Measurements from ENCODE around the gene PLEKHG5.
"Not testable (repeated sequence)": the region's sequence is repeated elsewhere in the genome, so short reads cannot be mapped to it uniquely, and the experiment has no call there.

The PLEKHG5 gene

DNA sequence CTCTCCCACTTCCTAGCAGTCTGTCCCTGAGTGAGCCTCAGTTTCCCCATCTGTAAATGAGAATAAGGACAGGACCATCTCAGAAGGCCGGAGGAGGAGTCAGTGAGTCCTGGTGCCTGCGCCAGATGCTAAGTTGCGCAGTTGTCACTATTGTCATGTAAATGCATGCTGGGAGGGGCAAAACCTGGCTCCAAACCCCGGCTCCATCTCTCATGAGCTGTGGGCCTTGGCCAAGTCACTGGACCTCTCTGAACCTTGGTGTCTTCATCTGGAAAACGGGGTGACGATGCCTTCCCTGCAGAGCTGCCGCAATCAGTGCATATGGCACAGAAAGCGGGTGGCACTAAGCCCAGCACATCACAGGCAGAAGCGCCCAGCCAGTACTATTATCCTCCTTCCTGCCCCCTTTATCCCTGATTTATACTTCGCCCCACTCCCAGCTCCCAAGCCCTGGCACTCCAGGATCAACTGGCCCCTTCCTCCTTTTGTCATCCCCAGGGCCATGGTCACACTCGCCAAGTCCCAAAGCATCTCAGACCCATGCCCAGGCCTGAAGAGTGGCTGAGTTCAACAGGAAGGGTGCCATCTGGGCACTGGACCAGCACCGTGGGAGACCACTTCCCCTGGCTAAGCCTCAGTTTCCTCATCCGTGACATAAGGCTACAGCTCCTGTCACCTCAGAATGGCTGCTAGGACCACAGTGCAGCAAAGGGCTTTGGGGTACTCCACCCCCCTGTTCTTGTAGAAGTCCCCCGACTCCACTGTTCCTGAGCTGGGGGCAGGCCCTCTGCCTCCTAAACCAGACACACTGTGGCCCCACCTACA lies 4.3 kb upstream of the PLEKHG5 start:
- no peak for DNase-seq (ENCODE audit: low read depth)

DNA sequence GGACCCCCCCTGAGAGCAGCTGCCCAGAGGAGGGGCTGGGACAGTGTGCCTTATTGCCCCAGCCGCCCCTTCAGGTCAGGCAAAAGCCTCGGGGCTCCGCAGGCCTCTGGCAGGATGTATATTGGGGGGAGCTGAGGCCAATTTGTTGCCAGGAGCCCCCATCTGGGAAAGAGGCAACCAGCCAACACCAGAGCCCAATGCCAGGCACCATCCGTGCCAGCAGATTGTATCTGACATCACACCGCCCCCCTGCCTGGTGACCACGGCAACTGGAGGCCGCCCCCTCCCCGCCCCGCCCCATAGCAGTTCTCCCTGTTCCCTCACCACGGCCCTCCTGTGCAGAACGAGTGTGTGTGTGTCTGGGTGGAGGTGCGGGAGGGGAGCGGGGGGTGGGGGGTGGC lies 3.6 kb upstream of the PLEKHG5 start:
- DNase-seq (ENCODE audit: low read depth) = no peak

DNA sequence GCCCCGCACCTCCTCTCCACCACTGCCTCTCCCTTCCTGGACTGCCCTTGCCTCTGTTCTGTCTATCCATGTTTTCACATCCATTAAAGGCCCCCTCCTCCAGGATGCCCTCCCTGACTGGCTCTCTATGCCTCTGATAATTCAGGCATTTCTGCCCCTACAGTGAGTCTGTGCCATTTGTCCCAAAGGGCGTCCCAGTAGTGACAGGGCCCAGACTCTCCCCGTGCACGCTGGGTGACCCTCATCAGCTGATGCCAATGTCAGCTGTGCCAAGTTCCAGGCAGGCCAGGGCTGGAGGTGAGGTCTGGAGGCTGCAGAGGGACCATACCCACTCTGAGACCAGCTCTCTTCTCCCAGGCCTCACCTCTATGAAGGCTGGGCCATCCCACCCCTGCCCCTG lies 3.2 kb upstream of the PLEKHG5 start:
- DNase-seq (ENCODE audit: low read depth) = no peak

DNA sequence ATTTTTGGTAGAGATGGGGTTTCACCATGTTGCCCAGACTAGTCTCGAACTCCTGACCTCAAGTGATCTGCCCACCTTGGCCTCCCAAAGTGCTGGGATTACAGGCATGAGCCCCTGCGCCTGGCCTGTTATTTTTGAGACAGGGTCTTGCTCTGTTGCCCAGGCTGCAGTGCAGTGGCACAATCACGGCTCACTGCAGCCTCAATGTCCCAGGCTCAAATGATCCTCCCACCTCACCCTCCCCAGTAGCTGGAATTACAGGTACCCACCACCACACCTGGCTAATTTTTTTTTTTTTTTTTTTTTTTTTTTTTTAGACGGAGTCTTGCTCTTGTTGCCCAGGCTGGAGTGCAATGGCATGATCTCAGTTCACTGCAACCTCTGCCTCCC lies 2.4 kb upstream of the PLEKHG5 start:
- DNase-seq (ENCODE audit: low read depth) = not testable (repeated sequence)

DNA sequence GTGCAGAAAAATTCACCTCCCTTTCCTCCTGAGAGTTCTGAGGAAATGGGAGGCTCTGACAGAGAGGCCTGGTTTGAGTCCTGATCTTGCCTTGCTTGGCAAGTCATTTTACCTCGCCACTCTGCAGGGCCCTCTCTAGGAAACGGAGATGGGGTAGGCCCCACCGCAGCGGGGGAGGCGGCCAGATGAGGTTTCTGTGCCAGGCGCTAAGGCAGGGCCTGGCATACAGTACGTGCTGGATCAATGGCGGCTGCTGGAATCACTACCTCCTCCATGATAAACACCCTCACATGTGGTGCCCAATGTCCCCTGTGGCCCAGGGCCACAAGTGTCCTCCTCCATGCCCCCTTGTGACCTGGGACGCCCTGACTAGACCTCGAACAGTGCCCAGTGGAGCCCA lies 499 bp upstream of the PLEKHG5 start:
- no peak for DNase-seq (ENCODE audit: low read depth)

DNA sequence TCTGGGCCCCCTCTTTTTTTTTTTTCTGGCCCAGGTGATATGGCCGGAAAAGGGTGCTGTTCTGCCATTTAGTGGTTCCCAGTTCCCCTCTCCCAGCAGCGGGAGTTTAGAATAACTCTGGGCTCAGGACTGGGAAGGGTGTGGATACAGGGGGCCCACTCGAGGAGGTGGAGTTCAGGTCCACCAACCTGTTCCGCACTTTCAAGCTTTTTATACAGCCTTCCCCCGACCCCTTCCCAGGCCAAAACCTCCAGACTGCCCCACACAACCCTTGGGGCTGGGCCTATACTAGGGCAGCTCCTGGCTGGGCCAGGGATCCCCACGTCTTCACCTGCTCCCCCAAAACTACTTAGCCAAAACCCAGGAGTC lies 402 bp downstream of the PLEKHG5 start:
- DNase-seq (ENCODE audit: low read depth) = no peak

DNA sequence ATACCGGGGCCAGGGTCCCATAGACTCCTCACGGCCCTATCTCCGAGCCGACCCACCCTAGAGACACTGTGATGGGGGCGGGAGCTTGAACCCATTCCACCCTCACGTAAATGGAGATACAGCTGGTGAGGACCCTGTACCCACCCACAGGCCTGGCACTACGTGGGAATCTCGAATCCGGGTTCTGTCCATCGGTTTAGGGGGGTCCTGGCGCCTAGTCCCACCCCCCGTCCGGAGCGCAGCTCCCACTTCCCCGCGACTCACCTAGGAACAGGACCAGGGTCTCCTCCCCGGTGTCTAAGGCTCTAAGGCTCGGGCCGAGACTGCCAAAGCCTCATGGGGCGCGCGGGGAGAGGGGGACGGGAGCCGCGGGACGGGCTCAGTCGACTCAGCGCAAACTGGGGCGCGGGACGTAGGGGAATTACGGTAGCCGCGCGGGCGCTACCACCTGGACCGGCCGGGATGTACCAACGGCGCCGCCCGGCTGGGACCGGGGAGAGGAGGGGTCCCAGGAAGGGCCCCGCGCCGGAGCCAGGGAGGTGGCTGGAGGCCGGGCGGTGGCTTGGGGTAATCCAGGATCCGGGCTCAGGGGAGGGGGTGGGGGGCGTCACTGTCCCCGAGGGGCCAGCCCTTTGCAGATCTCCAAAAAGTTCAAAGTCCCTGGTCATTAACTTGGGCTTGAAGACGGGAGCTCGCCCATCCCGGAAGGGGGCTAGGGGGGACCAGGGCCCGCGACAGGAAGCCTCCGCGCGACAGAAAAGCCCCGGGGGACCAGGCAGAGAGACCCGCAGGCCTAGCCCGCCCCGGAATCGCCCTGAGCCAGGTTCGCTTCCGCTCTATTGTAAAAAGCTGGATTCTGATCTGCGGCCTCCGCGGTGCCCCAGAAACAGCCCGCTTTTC lies 1.0 kb downstream of the PLEKHG5 start:
- DNase-seq (ENCODE audit: low read depth) = peak; percentile 18

DNA sequence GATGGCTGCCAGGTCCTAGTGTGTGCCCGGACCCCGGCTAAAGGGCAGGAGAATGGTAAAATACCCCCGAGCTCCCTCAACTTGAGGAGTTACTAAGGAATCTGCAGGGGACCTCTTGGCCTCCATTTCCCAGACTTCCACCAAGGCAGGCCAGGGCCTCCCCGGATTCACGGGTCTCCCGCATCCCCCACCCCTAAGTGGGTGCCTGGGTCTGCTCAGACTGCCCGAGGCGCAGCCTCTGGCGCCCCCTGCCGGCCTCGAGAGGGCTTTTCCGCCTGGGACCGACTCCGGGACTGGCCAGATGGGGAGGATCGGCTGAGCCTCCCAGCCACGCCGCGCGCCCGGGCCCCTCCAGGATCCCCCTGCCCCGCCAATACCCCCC lies 1.7 kb downstream of the PLEKHG5 start:
- DNase-seq (ENCODE audit: low read depth) = no peak

DNA sequence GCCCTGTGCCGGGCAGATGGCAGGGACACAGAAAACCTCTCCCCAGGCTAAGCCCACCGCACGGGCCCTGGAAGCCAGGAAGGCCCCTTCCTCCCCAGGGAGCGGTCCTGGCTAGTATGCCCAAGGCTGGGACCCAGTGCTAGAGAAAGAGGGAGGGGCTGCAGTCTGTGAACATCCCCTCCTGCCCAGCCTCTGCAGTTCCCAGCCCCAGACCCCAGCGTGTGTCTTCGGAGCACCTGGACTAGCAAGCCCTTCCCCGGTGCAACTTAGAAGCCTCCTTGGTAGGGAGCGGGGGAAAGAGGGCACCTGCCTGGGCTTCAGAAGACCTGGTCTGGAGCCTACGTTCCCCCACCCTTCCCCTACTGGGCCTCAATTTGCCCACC lies 2.1 kb downstream of the PLEKHG5 start:
- DNase-seq (ENCODE audit: low read depth) = no peak

DNA sequence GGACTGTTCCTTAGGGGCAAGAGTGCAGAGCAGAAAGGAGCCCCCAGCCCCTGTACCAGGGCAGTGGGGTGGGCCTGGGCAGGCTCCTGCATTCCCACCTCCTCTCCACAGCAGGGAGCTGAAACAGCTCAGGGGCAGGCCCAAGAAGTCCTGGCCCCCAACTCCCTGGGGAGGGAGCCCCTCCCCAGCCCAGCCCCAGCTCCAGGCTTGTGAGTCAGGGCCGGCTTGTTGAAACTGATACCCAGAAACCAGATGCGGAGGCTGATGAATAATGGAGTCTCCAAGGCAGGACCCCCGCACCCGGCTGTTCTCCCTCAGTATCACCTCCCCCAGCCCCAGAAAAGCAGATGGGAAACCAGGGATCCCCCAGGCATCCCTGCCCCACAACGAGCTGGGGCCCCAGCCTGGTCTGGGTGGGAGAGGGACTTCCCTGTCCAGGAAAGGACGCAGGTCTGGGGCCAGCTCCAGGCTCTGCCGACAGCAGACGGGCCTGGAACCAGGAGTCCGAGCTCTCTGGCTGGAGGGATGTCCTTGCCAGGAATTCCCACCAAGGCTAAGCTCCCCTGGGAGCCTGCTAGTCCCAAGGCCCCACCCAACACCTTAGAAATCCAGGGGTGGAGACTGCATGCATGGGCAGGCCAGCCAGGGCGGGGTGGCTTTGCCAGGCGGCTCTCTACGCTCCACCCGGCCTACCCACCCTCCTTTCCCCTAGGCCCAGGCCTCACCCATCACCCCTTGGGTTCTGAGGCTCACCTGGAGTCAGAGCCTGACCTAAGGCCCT lies 2.7 kb downstream of the PLEKHG5 start:
- DNase-seq (ENCODE audit: low read depth) = no peak

DNA sequence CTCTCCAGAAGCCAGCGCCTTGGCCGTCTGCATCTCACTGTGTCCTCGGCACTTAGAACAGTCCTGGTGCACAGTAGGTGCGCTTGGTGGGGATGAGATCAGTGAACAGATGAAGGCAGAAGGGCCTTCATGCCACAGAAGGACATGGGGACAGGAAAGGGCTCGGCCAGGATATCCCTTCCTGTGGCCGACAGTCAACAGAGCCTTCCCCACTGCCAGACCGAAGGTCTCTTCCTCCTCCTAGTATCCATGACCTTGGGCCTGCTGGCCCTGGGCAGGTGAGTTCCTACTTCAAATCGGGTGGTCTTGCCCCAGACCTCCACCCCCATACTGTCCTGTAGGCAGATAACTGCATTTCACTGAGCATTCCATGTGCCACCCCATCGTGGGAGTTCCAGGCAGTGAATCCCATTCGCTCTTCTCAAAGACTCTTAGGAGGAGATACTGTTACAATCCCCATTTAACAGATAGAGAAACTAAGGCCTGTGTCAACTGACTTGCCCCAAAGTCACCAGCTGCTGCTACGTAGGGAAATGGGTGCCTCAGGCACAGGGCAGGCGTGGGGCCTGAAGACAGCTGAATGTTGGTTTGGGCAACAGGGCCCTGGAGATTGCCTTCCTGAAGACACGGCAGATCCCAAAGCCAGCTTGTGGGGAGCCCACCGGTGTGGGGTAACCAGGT lies 3.5 kb downstream of the PLEKHG5 start:
- no peak for DNase-seq (ENCODE audit: low read depth)

DNA sequence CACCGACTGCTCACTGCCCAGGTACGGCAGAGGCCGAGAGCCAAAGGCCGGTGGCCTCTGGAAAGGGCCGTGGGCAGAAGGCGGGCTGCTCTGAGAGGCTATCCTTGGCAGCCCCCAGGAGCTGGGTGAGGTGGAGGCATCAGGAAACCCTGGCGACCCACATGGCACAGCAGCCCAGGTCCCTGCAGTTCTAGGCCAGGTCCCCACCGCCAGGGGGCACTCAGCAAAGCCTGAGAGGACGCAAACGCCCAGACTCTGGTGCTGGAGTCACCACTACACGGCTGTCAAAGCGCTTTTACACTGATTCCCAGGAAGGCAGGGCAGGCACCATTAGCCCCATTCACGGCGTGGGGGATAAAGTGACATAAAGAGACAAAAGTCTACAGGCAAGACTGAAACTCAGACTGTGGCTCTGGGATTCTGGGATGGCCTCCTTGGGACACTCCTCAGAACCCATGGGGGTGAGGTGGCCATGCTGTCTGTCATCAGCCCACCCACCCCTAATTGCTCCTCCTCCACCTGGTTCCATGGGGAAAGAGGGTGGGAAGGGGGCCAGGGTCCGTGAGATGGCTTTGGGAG lies 4.9 kb downstream of the PLEKHG5 start:
- DNase-seq (ENCODE audit: low read depth) = peak; percentile 42

DNA sequence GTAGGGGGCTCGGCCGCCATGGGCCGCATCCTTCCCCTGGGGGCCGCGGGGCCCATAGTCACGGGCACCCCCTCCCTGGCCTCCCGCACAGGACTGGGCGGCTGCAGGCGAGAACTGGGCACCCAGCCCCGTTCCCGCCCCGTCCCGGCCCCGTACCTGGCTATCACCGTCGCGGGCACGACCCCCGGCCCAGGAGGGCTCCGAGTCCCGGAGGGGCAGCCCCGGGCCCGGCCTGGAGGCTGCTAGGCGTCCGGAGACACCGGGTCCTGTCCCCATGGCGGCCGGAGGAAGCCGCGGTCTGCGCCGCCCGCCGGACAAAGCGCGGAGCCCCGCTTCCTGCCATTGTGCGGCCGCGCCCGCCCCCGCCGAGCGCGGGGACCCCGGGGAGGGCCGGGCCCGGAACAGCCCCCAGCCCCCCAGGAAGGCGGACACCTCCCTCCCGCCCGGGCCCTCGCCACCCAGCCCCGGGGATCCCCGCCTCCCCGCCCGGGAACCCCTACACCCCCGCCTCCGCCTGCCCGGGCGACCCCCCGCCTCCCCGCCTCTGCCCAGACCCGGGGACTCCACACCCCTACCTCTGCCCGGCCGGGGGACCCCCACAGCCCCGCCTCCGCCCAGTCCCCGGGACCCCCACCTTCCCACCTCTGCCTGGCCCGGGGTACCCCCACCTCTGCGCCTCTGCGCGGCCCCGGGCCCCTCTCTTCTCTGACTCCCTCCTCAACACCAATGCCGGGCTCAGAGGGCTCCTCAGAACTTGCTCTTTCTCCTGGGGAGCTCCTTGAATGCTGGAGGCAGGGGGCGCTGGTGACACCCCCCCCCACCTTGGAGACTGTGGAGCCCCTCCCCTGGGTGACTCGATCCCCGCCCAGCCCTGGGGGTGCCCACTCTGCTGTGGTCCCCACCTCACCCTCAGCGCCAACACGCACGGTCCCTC lies 6.0 kb downstream of the PLEKHG5 start:
- DNase-seq (ENCODE audit: low read depth) = no peak

DNA sequence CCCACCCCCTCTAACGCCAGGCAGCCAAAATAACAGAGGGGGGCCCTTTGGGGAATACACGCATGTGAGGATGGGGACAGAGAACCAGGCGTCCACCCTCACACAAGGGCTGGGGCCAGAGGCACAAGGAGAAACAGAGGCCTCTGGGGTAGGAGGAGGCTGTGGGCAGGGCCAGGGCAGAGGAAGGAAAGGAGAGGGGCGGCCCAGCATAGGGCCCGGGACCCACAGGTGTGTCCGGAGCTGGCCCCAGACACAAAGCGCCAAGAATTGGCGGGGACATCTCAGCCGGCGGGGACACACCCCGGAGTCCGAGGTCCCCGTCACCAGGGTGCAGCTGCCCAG lies 6.7 kb downstream of the PLEKHG5 start:
- DNase-seq (ENCODE audit: low read depth) = no peak

DNA sequence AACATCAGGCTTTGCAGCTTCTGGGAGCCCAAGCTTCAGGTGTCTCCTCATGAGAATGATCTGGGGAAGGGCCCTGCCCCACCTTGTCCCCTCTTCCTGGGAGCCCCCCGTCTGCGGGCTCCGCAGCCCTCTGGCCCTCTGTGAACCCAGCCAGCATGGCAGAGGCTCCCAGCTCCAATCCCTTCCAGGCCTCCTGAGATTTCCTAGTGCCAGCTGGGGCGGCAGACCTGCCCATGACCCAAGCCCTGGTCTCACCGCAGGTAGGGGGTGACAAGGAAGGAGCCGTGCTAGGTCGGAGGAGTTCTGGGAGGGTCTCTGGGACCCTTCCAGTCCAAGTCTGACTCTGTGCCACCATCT lies 7.7 kb downstream of the PLEKHG5 start:
- no peak for DNase-seq (ENCODE audit: low read depth)

DNA sequence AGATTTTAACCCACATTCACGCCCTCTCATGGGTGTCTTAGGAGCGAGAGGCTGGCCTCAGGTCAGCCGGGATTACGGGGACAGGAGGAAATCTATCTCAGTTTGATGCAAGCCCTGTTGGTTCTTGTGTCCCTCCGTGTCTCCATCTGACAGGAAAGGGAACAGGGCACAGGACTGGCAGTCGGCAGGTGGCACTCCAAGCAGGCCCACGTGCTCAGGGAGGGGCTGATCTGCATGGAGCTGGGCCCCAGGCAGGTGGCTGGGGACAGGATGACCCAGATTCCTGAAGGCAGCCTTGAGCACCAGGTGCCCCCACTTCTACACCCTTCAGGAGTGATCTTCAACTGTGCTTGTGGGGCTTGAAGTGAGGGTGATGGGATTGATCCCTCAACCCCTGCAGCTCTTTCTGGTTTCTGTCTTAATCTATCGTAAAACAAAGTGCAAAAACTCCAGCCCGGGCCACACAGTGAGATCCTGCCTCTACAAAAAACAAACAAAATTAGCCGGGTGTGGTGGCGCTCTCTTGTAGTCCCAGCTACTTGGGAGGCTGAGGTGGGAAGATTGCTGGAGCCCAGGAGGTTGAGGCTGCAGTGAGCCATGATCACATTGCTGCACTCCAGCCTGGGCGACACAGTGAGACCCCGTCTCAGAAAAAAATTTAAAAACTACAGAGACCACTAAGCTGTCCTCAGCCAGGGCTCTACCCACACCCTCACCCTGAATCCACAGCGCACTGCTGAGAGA lies 8.3 kb downstream of the PLEKHG5 start:
- DNase-seq (ENCODE audit: low read depth) = no peak

DNA sequence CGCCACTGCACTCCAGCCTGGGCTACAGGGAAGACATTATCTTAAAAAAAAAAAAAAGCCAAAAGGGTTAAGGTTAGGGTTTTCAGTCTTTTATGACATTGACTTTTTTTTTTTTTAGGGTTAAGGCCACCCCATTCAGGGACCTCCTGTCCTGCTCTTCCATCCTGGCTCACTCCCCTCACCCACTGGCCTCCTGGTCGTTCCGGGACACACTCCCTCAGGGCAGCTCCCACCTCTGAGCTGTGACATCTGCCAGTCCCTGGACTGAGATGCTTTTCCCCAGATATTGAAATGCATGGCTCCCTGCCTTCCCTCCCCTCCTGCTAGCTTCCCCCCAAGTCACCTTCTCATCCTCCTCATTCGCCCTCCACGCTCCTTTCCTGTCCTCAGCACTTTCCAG lies 9.6 kb downstream of the PLEKHG5 start:
- DNase-seq (ENCODE audit: low read depth) = no peak

DNA sequence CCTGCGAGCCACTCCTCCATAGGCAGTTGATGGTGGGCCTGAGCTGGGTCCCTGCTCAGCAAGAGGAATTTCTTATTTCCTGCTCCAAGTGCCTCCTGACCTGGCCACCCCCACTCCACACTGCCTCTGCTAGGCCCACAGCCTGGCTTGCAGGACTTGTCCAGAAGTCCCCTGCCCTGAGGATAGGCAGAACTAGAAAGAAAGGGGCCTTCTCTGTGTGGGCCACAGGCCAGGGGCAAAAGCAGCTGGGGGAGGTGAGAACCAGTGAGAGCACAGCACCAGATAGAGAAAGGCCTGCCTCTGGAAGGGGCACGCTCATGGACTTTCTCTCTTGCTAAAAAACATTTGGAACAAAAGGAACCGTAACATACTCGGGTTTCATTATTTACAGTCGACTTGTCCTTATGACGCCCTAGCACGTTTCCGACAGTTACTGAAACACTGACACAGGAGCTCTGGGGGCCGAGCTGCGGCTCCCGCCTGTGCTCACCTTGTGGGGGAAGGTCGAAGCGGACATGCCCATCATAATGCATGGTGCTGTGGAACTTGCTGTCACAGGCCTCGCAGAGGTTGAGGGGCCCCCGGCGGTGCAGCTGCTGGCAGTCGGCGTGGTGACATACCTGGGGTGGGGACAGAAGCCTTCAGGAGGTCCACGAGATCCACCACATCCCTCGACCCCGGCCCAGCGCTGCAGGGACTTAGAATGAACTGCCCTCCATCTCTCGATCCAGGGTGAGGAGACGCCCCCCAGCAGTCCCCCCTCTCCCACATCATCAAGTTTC lies 14.2 kb downstream of the PLEKHG5 start:
- no peak for DNase-seq (ENCODE audit: low read depth)

DNA sequence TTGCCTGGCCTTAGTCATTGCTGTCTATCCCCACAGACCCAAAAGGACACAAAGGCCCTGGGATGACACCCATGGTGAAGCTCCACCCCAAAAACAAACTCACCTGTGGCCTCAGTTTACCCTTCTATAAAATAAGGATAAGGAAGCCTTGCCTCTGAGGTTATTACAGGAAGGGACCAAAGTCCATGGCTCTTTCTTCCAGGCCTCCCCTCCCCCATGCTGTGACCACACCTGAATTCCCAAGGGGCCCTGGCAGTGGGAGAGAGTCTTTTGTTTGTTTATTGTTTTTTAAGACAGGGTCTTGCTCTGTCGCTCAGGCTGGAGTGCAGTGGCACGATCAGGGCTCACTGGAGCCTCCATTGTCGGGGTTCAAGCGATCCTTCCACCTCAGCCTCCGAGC lies 15.0 kb downstream of the PLEKHG5 start:
- no peak for DNase-seq (ENCODE audit: low read depth)
